Measurements from ENCODE around the gene TSPEAR.

DNA sequence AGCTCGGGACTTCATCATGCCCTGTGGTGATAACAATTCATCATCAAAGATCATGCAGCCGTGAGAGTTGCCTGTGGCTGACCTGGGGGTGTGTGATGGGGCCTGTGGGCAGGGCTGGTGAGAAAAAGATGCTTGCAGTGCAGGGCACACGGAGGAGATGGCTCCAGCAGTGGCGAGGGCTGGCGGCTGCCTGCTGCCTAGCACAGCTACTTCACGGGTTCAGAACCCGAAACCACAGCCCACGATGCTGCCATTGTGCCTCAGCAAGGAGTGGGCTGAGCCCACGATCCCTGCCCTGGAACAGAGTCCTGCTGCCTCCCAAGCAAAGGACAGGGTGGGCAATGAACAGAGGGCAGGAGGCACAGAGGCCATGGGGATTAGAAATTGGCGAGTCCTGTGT, 85.1 kb downstream of the TSPEAR start:
- no peak for TF ChIP-seq CTCF (IDR thresholded peaks at IDR 0.05 in 4 of 5, conservative IDR thresholded peaks at IDR 0.05 in 1 of 5)
- TF ChIP-seq POLR2A (IDR thresholded peaks at IDR 0.05): no peak

Data from gastrocnemius medialis (tissue), 4 donors.